Neural progenitor cell (in vitro differentiated cells): Measurements from ENCODE around the gene PCDHB1. TPM values are rescaled to one million over a fixed set of nuclear protein-coding genes. Genes with fewer than 3 reads are reported as not detected.
A peak's percentile ranks its signal among the peaks of the same experiment; 100 is the strongest.

ENCODE experiments used
- DNase-seq: peaks from one replicate; pipeline ENCODE4 v3.0.0-alpha.2; 2016; ENCODE audit warnings: low spot score
- H2AFZ ChIP-seq: fragments of 200-600 bp; sonication (generic); replicated peaks from 2 replicates; pipeline ENCODE4 v1.6.1; 2016; ENCODE audit warnings: antibody characterized with exemption
- H3F3A ChIP-seq: fragments of 200-600 bp; sonication (generic); 2 replicates; pipeline ENCODE4 v1.6.1; 2016; ENCODE audit warnings: antibody characterized with exemption, low read depth
- H3K27ac ChIP-seq: fragments of 200-600 bp; sonication (generic); 2 replicates; pipeline ENCODE4 v1.5.1; 2016; ENCODE audit warnings: mild to moderate bottlenecking
- H3K27me3 ChIP-seq: fragments of 200-600 bp; sonication (generic); 2 replicates; pipeline ENCODE4 v1.6.1; 2016; ENCODE audit warnings: mild to moderate bottlenecking, moderate library complexity
- H3K36me3 ChIP-seq: fragments of 200-600 bp; sonication (generic); 2 replicates; pipeline ENCODE4 v1.5.1; 2016
- H3K4me1 ChIP-seq: fragments of 200-600 bp; sonication (generic); 2 replicates; pipeline ENCODE4 v1.6.1; 2016; ENCODE audit warnings: mixed run types
- H3K4me2 ChIP-seq: fragments of 200-600 bp; sonication (generic); 2 replicates; pipeline ENCODE4 v1.6.1; 2016
- H3K4me3 ChIP-seq: fragments of 200-600 bp; sonication (generic); 2 replicates; pipeline ENCODE4 v1.5.1; 2016
- H3K79me2 ChIP-seq: fragments of 200-600 bp; sonication (generic); 2 replicates; pipeline ENCODE4 v1.6.1; 2016; ENCODE audit warnings: low read depth
- H3K9ac ChIP-seq: fragments of 200-600 bp; sonication (generic); 2 replicates; pipeline ENCODE4 v1.6.1; 2016
- H3K9me3 ChIP-seq: fragments of 200-600 bp; sonication (generic); 2 replicates; pipeline ENCODE4 v1.5.1; 2016; ENCODE audit warnings: low read depth
- H4K20me1 ChIP-seq: fragments of 200-600 bp; sonication (generic); 2 replicates; pipeline ENCODE4 v1.6.1; 2016; ENCODE audit warnings: low read depth
- H3K27ac Mint-ChIP-seq: 3 replicates; pipeline ENCODE4 v1.8.0; 2021; ENCODE audit warnings: mixed read lengths
- H3K27me3 Mint-ChIP-seq: 2 replicates; pipeline ENCODE4 v1.8.0; 2022; ENCODE audit warnings: low read depth, mild to moderate bottlenecking, inconsistent platforms, moderate library complexity, mixed read lengths; ENCODE audit not compliant: insufficient read depth
- H3K36me3 Mint-ChIP-seq: 3 replicates; pipeline ENCODE4 v1.8.0; 2021; ENCODE audit warnings: mixed read lengths
- H3K4me1 Mint-ChIP-seq: 3 replicates; pipeline ENCODE4 v1.8.0; 2021; ENCODE audit warnings: mixed read lengths
- H3K4me3 Mint-ChIP-seq: 3 replicates; pipeline ENCODE4 v1.8.0; 2021; ENCODE audit warnings: mild to moderate bottlenecking, moderate library complexity, mixed read lengths
- H3K9me3 Mint-ChIP-seq: 3 replicates; pipeline ENCODE4 v1.8.0; 2020; ENCODE audit warnings: mixed read lengths
- EZH2 ChIP-seq: fragments of 200-600 bp; sonication (generic); IDR thresholded peaks from 2 replicates; pipeline ENCODE4 v1.6.1; 2017; ENCODE audit warnings: antibody characterized with exemption, mild to moderate bottlenecking, moderate library complexity
- EZH2phosphoT487 ChIP-seq: fragments of 200-600 bp; sonication (generic); IDR thresholded peaks from 2 replicates; pipeline ENCODE4 v1.6.1; 2017; ENCODE audit warnings: antibody characterized with exemption
- total RNA-seq: library from RNA; depleted of rRNA; stranded (reverse); fragments of >200 nt; gene quantifications from 2 replicates; pipeline ENCODE4 v1.2.3, GENCODE V29; 2015; ENCODE audit warnings: low replicate concordance
- TF ChIP-seq, protein P1 (sequence below): fragments of 200-600 bp; sonication (generic); IDR thresholded peaks from 2 replicates; pipeline ENCODE4 v1.5.1; 2017; ENCODE audit warnings: antibody characterized with exemption, mild to moderate bottlenecking

Gene PCDHB1
- total RNA-seq, 1 donor from 2014 or later, result 0.07 TPM

DNA sequence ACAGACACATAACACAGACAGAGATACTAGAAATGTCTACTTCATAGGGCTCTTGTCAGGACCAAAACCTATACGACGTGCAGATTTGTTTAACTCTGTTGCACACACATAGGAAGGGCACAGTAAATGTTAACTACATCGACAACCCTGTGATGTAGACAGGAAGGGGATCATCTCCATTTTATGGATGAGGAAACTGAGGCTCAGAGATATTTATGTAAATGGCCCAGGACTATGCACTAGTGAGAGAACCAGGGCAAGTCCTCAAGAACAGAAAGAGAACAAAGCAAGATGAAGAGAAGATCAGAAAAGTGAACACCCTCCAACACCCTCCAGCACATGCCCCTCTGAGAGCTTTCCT lies 48.6 kb upstream of the PCDHB1 start:
- Mint-ChIP-seq H3K36me3 (peaks cover 5% of the 10 kb centered on the region), H3K9me3 (no peaks in the 10 kb centered on the region), H3K27ac (no peak overlapping the region), H3K27me3 (peaks cover 2% of the 10 kb centered on the region), H3K4me3 (peak overlapping the region; percentile 85), H3K4me1 (peaks cover 54% of the 10 kb centered on the region)
- Histone ChIP-seq H4K20me1 (peaks cover 41% of the 10 kb centered on the region), H3K27ac (no peak overlapping the region), H3K4me1 (peaks cover 62% of the 10 kb centered on the region), H3K79me2 (no peaks in the 10 kb centered on the region), H3K4me2 (peak overlapping the region; percentile 84), H3K9ac (no peak overlapping the region), H2AFZ (no peak overlapping the region), H3K27me3 (peaks cover 7% of the 10 kb centered on the region), H3K4me3 (peak overlapping the region; percentile 53), H3K9me3 (no peaks in the 10 kb centered on the region), H3F3A (peaks cover 53% of the 10 kb centered on the region), H3K36me3 (no peaks in the 10 kb centered on the region)
- TF ChIP-seq, protein P1, sequence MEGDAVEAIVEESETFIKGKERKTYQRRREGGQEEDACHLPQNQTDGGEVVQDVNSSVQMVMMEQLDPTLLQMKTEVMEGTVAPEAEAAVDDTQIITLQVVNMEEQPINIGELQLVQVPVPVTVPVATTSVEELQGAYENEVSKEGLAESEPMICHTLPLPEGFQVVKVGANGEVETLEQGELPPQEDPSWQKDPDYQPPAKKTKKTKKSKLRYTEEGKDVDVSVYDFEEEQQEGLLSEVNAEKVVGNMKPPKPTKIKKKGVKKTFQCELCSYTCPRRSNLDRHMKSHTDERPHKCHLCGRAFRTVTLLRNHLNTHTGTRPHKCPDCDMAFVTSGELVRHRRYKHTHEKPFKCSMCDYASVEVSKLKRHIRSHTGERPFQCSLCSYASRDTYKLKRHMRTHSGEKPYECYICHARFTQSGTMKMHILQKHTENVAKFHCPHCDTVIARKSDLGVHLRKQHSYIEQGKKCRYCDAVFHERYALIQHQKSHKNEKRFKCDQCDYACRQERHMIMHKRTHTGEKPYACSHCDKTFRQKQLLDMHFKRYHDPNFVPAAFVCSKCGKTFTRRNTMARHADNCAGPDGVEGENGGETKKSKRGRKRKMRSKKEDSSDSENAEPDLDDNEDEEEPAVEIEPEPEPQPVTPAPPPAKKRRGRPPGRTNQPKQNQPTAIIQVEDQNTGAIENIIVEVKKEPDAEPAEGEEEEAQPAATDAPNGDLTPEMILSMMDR, result no peak
- TF ChIP-seq EZH2phosphoT487, result no peak
- no peak for TF ChIP-seq EZH2
- no peak for DNase-seq

DNA sequence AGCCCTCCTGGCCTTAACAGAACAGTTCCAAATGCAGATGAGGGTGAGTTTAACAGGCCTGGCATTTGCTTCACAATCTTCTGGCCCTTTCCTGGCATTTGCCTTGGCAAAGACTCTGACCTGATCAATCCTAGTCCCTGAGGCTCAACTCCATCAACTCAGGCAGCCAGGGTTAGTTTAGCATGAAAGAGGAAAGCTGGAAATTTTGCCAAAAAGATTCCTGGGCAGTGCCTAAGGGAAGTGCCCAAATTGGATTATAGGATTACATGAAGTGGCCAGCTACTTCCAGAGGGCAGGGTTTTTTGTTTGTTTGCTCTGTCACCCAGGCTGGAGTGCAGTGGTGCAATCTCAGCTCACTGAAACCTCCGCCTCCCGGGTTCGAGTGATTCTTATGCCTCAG lies 48.1 kb upstream of the PCDHB1 start:
- Histone ChIP-seq H4K20me1 (peaks cover 41% of the 10 kb centered on the region), H2AFZ (no peak overlapping the region), H3F3A (peaks cover 53% of the 10 kb centered on the region), H3K4me3 (no peak overlapping the region), H3K79me2 (no peaks in the 10 kb centered on the region), H3K9ac (no peak overlapping the region), H3K4me2 (peak overlapping the region; percentile 84), H3K27ac (no peak overlapping the region), H3K9me3 (no peaks in the 10 kb centered on the region), H3K27me3 (peaks cover 7% of the 10 kb centered on the region), H3K4me1 (peaks cover 62% of the 10 kb centered on the region), H3K36me3 (no peaks in the 10 kb centered on the region)
- Mint-ChIP-seq H3K4me1 (peaks cover 54% of the 10 kb centered on the region), H3K9me3 (no peaks in the 10 kb centered on the region), H3K36me3 (peaks cover 5% of the 10 kb centered on the region), H3K27ac (no peak overlapping the region), H3K27me3 (peaks cover 2% of the 10 kb centered on the region), H3K4me3 (no peak overlapping the region)
- DNase-seq, result peak; percentile 24
- TF ChIP-seq EZH2phosphoT487, result no peak
- TF ChIP-seq, protein P1, result no peak
- no peak for TF ChIP-seq EZH2

DNA sequence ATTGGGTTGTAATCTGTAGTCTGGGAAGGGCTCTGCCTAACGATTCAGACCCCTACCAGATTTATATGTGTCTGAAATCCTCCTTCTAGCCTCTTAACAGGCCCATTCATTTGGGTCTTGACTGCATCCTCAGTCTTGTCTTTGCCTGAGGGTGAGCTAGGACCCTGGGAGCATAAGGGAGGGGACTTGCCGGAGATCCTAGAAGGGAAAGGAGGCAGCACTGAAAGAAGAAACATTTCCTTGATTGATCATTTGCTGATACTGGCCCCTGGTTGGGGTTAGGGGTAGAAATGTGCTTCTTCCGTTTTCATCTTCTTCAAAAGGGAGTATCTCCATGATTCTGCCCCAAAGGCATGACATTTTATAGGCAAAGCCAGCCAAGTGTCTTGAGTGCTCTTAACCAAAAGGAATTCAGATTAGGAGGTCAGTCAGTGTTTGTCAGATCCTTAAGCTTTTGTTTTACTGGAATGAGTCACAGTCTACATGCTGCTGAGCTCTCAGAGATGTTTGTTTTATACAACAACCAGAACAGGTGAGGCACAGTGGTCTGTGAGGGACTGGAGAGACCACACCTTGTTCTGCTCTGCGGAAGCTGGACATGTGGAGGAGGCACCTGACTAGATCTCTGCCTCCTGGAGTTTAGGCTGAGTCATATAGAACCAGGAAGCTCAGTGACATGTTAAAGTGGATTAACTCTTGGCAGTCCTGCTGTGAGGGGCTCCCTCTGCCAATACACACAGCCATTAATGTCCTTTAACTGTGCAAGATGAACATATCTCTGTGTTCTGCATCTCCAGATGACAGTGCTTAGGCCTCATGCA lies 47.2 kb upstream of the PCDHB1 start:
- Mint-ChIP-seq H3K4me1 (peaks cover 49% of the 10 kb centered on the region), H3K4me3 (no peak overlapping the region)

More for the DNA sequence above, 47.2 kb upstream of the PCDHB1 start:
- H3F3A ChIP-seq, result peaks cover 53% of the 10 kb centered on the region
- no peak overlapping the region for H3K9ac ChIP-seq
- peak; percentile 47 for DNase-seq
- H3K4me3 ChIP-seq, result peak overlapping the region; percentile 14
- H3K4me1 ChIP-seq, result peaks cover 54% of the 10 kb centered on the region
- H3K36me3 ChIP-seq, result no peaks in the 10 kb centered on the region
- Mint-ChIP-seq H3K9me3 (no peaks in the 10 kb centered on the region), H3K36me3 (peaks cover 5% of the 10 kb centered on the region), H3K27me3 (peaks cover 2% of the 10 kb centered on the region), H3K27ac (no peak overlapping the region)
- peak overlapping the region; percentile 70 for H3K4me2 ChIP-seq
- H3K27ac ChIP-seq, result no peak overlapping the region
- peaks cover 41% of the 10 kb centered on the region for H4K20me1 ChIP-seq
- TF ChIP-seq EZH2 (no peak), EZH2phosphoT487 (no peak)
- TF ChIP-seq, protein P1, result no peak
- no peaks in the 10 kb centered on the region for H3K79me2 ChIP-seq
- H2AFZ ChIP-seq, result no peak overlapping the region
- H3K27me3 ChIP-seq, result peaks cover 7% of the 10 kb centered on the region
- no peaks in the 10 kb centered on the region for H3K9me3 ChIP-seq
